ENCODE measurements around the gene KAT6B.
A peak's percentile ranks its signal among the peaks of the same experiment; 100 is the strongest.

Gene KAT6B

DNA sequence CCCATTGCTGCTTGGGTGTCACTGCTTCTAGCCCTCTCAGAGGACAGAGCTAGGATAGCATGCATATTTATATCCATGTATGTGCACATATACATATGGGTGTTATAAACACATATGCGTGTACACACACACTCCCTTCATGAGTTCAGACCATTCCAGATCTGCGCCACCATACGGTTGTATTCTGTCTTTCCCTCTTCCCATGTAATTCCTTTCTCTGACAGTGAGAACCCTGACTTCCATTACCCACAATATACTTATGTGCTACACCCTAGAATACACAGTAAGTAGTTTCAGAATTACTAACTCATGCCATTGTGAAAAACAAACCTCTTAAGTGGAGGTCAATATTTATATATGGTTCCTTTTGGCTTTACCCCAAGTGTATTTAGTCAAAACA lies 168.5 kb downstream of the KAT6B start:
- peak; percentile 25 for DNase-seq

DNA sequence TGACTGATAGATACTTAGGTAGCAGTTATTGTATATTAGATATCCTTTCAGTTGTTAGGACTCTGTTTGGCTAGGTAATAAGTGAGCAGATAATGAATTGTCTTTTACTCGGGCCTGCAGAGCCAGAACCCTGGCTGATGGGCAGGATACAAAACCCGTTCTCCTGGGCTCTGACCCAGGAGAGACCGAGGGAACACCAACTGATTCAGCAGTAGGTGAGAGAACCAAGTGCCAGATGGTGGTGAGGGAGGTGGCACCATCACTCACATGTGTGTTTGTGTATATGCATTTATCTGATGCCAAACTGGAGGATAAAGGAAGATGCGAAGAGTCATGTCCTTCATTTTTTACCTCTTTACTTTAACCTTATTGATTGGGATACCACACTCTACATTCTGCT lies 169.4 kb downstream of the KAT6B start:
- DNase-seq = no peak

DNA sequence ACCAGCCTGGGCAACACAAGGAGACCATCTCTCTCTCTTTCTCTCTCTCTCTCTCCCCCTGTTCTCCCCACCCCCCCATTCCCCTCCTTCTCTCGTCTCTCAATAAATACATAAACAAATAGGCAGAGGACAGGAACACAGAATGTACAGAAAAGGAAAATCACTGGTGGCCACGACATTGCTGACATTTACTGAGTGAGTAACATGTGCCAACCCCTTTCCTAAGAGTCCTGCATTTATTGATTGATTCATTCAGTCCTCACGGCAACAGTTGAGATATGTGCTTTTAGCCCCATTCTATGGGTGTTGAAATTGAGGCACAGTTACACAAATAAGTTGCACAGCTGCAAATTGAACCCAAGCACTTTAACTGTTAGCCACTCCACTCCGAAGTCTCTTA lies 170.8 kb downstream of the KAT6B start:
- no peak for DNase-seq

DNA sequence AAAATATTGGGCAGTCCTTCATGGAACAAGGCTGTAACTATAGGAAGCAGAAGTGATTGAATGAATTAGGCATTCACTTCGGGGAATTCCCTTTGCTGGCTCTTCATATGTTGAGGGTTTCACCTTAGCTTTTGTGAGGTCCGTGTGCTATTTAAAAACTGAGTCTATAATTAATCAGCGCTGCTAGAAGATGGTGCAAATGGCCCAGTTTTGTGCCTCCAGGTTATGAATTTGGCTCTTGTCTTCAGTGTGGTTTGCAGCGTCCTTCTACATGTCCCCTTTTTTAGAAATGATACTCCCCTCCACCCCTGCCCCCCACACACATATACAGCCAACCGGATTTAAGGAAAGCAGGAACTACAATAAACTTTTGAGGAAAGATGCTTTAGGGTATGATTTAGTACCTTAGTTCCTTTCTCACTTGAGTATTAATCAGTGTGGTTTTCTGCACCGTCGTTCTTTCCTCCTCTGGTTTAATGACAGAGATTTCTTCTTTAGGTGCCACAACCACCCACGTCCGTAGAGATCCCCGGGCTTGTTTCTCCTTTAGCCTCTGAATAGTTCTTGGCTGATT lies 174.4 kb downstream of the KAT6B start:
- no peak for DNase-seq

DNA sequence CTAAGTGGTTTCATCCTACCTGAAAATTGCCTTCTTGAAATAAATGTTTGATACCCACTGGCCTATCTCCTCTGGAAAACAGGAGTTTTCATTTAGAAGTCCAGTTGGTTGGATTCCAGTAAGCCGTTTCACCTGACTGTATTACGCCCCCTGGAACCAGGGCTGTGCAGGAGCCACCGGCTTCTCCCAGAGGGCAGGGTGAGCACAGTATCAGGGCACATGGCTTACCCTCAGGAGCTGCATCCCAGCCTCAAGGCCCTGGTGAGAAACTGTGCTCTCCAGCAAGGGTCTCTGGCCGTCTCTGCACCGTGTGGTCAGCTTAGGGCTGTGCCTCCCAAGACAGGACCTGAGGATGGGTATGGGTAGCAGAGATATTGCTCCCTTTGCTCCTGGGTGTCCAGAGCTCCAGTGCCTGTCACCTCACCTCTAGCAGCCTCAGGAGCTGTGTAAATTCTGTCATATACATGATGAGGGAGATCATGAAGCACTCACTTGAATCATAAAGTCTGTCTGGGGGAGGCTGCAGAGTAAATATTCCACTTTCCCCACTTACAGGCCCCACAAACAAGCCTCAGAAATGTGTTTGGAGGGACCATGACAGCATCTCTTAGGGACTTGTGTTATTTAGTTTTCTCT lies 175.4 kb downstream of the KAT6B start:
- no peak for DNase-seq

DNA sequence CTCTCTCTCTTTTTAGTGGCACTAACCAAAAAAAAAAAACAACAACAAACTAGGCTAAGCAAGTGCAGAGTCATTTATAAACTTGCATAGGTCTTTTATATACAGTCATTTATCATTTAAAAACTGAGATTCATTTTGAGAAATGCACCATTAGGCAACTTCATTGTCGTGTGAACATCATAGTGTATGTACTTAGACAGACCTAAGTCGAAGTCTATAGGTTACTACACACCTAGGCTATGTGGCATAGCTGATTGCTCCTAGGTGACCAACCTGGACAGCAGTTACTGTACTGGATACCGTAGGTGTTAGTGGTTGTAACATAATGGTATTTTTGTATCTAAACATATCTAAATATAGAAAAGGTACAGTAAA lies 175.9 kb downstream of the KAT6B start:
- no peak for DNase-seq

DNA sequence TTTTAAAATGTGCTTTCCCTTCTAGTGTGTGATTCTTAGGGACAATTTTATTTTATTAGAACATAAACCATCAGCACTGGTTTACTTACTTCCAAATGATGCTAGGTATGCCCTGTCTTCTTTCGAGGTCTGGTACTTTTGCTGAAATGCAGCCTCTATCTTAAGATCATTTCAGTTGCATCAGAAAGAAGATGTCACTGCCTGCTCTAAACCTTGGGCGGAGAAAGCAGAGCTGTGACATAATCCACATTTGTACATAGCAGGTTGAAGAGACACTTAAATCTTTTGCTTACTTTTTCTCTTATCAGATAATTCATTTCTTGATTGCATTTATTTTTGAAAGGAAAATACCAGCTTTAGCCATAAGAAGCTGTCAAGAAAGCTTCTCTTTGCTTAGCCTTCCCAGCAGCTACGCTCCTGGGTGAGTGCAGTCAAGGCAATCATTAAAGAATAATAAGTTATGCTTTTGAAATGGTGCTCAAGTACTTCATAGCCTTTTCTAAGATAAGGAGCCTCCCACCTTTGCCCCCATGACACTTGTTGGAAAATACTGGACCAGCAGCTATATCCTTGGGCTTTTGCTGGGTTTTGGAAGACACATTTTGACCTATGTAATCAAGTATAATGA lies 176.7 kb downstream of the KAT6B start:
- no peak for DNase-seq

DNA sequence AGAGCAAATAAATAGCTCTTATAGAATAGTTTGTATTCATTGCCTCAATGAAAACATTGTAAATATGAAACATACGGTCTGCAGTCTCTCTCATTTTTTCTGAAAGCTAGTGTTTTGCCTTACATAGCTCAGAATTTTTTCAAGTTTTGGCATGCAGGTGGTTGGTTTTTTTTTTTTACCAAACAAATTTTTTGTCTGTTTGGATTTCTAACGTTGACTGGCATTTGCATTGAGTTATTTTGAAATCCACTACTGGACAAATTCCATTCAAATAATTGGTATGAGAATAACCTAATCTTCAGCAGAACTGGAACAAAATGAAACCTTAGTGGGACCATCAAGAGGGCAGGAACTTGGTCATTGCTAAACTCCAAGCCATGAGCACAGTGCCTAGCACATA lies 177.5 kb downstream of the KAT6B start:
- no peak for DNase-seq

DNA sequence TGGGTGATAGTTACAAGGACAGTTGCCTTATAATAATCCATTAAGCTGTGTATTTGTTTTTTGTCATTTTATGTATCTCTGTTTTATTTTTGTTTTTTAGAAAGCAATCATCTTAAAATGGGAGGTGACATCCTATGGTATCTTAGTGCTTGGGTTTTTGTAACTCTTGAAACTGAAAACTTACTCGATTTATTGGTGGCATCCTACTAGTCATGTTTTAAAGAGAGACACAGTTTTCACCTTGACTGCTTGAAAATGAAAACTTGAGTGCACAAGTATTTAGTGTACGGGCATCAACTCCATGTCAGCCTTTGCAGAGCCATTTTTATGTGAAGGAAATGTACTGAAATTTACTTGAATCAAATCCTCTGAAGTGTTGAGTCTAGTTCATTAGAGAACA lies 181.2 kb downstream of the KAT6B start:
- DNase-seq = no peak

DNA sequence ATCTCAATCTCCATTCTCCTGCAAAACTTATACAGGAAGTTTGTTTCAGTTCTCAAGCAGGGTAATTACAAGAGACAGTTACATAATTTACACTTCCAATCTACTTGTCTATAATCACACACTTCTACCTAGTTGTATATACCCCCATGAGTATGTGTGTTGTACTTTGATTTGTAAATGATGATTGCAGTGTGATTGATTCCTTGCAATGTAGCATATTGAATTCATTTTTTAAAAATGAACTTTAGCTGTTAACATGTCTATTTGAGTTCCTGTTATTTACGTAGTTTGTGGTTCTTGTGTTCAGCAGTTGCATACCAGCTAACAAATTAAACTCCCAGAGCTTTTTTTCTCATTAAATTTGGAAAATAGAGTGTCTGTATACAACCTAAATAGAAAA lies 182.6 kb downstream of the KAT6B start:
- DNase-seq = no peak

DNA sequence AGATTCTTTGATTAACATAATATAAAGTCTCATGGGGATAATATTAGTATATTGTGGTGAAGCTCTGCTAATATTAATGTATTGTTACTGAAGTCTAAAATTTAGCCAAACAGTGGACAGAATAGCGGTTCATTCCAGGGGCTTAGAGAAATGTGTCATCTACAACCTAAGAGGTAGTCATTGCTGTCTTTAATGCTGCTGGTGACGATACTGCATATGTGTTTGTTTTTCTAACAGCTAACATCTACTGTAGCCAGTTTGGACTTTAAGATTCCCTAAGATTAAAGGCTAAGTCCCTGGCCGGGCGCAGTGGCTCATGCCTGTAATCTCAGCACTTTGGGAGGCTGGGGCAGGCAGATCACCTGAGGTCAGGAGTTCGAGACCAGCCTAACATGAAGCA lies 183.0 kb downstream of the KAT6B start:
- no peak for DNase-seq

DNA sequence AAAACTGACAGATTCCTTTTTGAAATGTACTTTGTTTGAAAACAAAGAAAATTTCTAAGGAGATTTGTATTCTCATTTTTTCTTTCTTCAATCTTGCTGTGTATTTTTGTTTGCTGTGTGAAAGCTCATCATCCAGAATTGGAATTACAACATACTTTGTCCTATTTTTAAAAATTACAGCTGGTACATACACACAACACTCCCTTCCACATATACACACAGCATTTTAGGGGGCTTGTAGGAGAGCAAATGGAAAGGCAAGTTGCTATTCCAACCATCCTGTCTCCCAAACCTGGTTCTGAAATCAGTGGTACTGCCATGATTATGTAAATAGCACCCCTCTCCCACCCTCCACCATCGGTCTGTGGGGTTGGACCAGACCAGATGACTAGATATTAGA lies 184.0 kb downstream of the KAT6B start:
- no peak for DNase-seq

DNA sequence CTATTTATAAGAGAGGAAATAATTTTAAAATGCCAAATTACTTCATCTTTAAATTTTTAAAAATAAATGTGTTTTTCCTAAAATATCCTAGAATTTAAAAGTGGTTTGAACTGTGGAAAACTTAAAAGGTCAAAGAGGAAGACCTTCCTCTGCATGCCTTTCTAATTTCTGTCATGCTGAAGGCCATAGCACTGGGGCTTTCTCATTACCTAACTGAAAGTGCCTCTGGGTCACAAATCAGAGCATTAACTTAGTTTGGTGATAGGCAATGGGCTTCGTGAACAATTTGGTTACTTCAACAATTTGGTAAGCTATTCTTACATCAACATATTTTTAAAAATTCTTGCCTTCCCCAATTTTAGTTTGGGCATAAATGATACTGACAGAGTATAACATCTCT lies 184.8 kb downstream of the KAT6B start:
- no peak for DNase-seq

DNA sequence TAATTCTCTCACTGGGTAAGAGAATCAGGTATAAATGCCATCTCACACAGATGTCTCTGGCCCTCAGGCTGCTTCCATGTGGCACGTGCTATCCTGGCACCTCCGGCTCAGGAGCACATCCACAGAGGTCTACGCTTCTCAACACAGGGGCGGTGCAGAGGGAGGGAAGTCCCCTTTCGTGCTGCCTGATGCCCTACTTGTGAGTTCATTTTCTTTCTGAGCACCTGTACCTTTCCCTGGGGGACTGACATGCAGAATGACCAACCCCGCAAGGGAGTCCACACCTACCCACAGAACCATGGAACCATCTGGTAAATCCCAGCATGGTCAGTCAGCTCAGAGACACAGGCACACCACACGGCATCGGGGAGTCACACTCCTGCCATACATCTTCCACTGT lies 186.1 kb downstream of the KAT6B start:
- DNase-seq = no peak

DNA sequence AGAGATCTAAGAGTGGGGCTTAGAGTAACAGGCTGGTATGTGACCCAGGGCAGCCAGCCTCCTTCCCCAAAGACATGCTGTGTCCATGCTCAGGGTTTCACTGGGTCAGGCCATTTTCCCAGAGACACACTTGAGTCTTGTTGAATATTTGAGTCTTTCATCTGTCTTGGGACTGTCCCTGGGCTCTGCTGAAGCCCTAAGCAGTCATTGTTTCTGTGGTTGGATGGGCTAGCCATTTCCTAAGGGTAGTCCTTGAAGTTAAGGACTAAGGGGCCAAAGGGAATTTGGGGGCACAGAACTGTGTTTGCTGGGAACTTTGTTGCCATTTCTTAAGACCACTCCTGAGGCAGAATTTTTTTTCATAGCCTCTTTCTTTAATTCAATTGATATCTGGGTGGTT lies 186.6 kb downstream of the KAT6B start:
- no peak for DNase-seq

DNA sequence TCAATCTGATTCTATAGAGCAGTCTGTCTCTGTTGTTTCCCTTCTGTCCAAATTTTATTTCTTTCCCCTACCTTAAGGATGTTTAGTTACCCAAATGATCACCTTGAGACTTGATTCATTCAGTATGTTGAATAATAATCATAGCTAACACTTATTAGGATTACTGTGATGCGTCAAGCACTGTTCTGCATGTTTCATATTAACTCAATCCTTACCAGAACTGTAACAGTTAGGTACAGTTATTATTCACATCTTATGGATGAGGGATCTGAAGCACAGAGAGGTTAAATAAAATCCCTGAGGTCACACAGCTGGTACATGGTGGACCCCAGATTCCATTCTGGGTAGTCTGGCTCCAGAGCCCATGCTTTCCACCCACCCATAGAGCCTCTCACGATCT lies 187.1 kb downstream of the KAT6B start:
- DNase-seq = no peak

DNA sequence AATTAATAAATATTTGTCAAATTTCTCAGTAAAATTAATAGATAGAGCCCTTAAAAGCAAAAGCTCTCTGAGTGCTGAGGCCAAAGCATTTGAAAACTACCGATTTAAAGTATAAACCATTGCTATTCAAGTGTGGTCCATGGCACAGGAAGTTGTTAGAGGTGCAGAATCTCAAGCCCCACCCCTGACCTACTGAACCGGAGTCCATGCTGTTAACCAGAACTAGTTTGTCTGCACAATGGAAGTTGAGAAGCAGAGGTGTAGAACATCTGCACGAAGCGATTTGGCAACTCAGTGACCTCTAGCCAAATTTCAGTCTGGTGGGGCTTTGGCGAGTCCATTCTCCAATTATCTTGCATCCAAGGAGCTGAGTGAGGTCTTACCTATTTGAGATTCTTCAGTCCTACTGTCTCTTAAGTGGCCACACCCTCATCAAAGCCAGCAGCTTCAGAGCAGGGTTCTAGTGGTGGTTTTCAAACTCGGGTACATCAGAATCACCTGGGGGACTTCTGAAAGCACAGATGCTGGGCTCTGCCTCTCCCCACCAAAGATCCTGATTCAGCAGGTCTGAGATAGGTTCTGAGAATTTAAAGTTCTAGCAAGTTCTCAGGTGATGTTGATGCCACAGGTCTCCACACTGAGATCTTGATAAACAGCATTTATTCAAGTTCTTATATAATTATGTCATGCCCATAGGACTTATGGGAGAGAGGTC lies 188.3 kb downstream of the KAT6B start:
- DNase-seq = no peak

DNA sequence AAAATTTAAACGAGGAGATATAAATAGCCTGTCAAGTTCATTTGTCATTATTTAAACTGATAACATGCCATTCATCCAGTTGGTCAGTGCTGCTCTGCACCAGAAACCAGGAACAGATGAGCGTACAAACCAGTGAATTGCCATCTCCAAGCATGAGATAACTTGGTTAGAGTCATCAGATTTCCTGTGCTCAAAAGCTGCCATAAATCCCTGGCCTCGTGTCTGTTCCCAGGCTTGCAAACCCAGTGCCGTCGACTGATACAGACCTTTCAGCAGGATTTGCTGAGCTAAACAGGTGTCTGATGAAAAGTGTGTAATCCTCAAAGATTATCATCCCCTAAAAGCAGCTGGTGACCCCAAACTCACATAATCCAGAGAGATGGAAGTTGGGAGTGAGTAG lies 189.0 kb downstream of the KAT6B start:
- no peak for DNase-seq

DNA sequence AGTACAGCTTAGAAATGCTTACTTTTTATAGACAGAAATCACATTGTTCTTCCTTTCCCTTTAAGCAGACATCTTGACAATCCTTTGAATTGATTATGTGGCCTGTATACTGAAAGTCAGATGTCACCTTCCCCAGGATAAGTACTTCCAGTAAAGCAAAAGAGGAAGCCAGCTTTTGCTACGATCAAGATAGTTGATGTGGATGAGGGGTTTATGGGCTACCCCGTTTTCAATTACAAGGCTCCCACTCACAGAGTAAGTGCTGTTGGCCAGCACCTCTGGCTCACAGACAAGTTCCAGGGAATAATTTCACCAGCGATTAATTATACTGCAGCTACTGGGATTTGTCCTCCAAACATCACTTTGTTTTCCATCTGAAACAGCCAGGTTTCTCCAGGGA lies 189.9 kb downstream of the KAT6B start:
- no peak for DNase-seq

DNA sequence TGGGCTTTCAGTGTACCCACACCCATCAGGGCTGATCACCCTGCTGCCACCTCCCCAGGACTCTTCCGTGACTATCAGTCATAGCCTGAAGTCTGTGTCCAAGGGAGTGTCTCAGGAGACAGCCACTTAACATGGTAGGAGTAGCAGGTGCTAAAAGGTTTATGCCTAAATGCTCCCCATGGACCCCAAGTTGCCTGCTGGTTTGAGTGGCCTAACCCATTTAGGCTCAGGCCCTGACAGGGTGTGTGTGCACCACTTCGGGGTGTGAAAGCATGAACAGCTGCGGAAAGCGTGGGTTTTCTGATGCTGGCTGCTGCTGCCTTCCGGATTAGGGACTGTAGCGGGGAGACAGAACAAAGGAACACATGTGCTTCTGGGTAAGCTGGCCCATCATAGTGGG lies 191.9 kb downstream of the KAT6B start:
- DNase-seq = peak; percentile 85

DNA sequence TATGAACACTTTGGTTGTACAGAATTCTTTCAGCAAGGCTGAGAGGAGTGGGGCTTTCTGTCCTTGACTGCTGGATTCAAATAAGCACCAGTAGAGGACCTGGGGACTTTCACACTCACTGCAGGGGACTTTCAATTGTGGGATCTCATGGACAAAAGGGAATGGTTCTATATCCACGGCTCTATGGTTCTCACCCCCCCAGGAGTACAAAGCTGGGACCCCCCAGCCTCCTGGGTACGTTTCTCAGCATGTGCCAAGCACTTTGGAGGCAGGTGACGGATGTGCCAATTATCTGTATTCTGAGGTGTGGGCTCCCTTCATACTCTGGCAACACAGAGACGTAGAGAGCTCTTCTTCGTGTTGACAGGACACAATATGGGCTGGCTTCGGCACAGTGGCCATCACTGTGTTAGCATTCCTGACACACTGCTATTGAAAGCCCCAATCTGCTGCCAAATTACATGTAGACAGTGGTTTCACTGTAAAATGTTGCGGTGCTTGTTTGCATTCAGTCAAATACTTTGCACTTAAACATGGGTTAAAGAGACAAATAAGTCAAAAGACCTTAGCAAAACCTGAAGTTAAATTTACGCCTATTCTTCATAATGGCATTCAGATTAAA lies 192.4 kb downstream of the KAT6B start:
- peak; percentile 76 for DNase-seq

DNA sequence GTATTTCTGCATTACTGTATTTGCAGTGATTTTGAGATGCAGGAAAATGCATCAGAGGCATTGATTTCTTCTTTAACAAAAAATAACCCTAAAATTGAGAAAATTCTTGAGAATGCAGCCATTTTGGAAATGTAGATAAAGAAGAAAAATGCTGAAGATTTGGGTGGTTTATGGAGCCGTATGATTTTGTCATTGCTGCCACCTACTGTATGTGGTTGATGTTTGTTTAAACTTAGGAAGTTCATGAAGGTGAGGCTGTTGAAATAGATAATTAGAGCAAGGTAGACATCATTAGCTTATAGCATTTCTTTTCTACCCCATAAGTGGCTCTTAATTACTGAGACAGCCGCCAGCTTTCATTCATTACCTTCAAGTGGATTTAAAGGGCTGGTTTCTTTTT lies 193.0 kb downstream of the KAT6B start:
- peak; percentile 24 for DNase-seq

DNA sequence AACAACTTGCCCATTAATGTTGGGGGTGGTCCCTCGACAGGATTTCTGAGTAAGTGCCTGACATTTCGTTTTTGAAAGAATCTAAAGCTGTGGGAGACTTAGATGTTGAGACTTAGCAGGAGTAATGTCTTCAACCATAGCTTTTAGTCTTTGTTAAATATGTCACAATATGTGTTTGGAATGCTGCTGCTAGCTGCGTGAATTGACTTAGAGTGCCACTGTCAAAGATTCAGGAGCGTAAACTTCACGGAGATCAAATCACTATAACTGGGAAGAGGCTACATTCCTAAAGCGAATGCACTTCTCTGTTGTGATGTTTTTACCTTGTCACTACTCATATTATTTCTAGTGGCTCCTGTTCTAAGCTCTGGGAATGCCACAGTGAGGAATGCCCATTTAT lies 193.8 kb downstream of the KAT6B start:
- DNase-seq = no peak

Data from NCI-H345 (cell line).